ENCODE results near the gene E2F7. TPM values are rescaled to one million over a fixed set of nuclear protein-coding genes. Genes with fewer than 3 reads are reported as not detected.

The E2F7 gene
- total RNA-seq (2021; fragmentation: NEBNext Ultra II Directional; extraction: Animal tissue kit (Norgen Biotek cat#: 25700)) (18.5 and 25.2 TPM in 2 replicates), polyA plus RNA-seq (2011; rRNA removed) (8.4 and 8.8 TPM in 2 replicates), polyA minus RNA-seq (2011; rRNA and poly(A)+ RNA removed) (12.1 and 16.9 TPM in 2 replicates)
- 9.3 TPM for polyA plus RNA-seq (2011; cell fraction: cytosol; rRNA removed)
- polyA plus RNA-seq (2011; cell fraction: nucleus; rRNA removed), result 17.6 TPM
- 7.4 to 11.7 TPM (median 10.2 TPM) in 4 replicates for polyA plus RNA-seq (2012, experiment 1 of 2)
- polyA plus RNA-seq (2012, experiment 2 of 2), result 4.1 TPM
- polyA plus RNA-seq (2013, experiment 1 of 2), result 9.7 TPM
- polyA plus RNA-seq (2013, experiment 2 of 2), result 10.1 TPM
- polyA minus RNA-seq (2011; cell fraction: cytosol; rRNA and poly(A)+ RNA removed), result 15.9 TPM
- 40.8 TPM for polyA minus RNA-seq (2011; cell fraction: nucleus; rRNA and poly(A)+ RNA removed)
- long read RNA-seq, experiment 1, partial matches to known transcripts, result 5 of 8 reads
- long read RNA-seq, experiment 1, other reads (novel, unspliced or antisense), result 3 of 8 reads
- long read RNA-seq, experiment 2, partial matches to known transcripts, result 7 of 7 reads
- long read RNA-seq, experiment 2, other reads (novel, unspliced or antisense), result 0 of 7 reads

- H2AFZ ChIP-seq (ENCODE audit: low read length), result peak within 1 kb of the TSS; percentile 15; the same call in 1 of the 2 replicates
- peak within 1 kb of the TSS; percentile 85 to 94 (median 92) for H3K9ac ChIP-seq (replicated peaks in 1 of 4; ENCODE audit: extremely low read depth in 1 of 4, low read depth in 3 of 4, low read length in 3 of 4)
- no peak within 1 kb of the TSS for H2BK20ac ChIP-seq (ENCODE audit: low read length)
- peak within 1 kb of the TSS; percentile 44 for H3K4ac ChIP-seq (replicated peaks; ENCODE audit: insufficient read length, low read depth, low read length)
- H3K27ac ChIP-seq (ENCODE audit: low read depth, low read length), result peak within 1 kb of the TSS; percentile 92
- DNase-seq (ENCODE audit: low read depth in 1 of 2, low spot score in 2 of 2) (peak; percentile 92 to 97), FAIRE-seq (no peak)
- peaks cover 10 to 23% (median 17%) of the 10 kb centered on the region in 4 experiments for H3K36me3 ChIP-seq (ENCODE audit: control insufficient read depth in 2 of 4, insufficient read depth in 4 of 4, low read length in 3 of 4)
- H3K27me3 ChIP-seq (replicated peaks in 1 of 4; ENCODE audit: control insufficient read depth in 3 of 4, extremely low read depth in 1 of 4, insufficient read depth in 3 of 4, low read length in 3 of 4), result no peaks in the 10 kb centered on the region
- H3K4me1 ChIP-seq (replicated peaks in 1 of 4; ENCODE audit: control insufficient read depth in 3 of 4, insufficient read depth in 4 of 4, low read length in 3 of 4), result peaks cover 0 to 7% (median 0%) of the 10 kb centered on the region in 4 experiments; a peak in 2 of 7 replicates
- H3K4me2 ChIP-seq (ENCODE audit: insufficient read depth in 1 of 2, low read depth in 2 of 2, low read length in 2 of 2), result peak within 1 kb of the TSS; percentile 82 to 83
- CTCF ChIA-PET (ENCODE audit: partially characterized antibody), result interaction anchor here (0.5 to 2.3 kb wide), 3 partner anchors 16 to 137 kb away, joined by 3 to 10 read pairs (median 4); no protein-coding TSS in a partner anchor
- peaks cover 0 to 2% of the 10 kb centered on the region in 2 experiments for H4K20me1 ChIP-seq (replicated peaks in 1 of 2; ENCODE audit: control insufficient read depth in 1 of 2, insufficient read depth in 2 of 2, low read length in 2 of 2)
- WGBS, 2 experiments (ENCODE audit: extremely low coverage in 1 of 2, insufficient coverage in 1 of 2, insufficient read length in 1 of 2, insufficient replicate concordance in 2 of 2, low coverage in 1 of 2, low lambda C conversion rate in 2 of 2, missing lambda C conversion rate in 1 of 2), result 2% methylated on average over 28 of the region's 87 CpGs; no CpG with 5 or more reads in 1 of the 2 experiments
- H4K5ac ChIP-seq (ENCODE audit: insufficient read length, low read depth, low read length), result peak within 1 kb of the TSS; percentile 94
- peaks cover 0 to 32% of the 10 kb centered on the region in 2 experiments; a peak in 2 of 4 replicates for H3K79me2 ChIP-seq (ENCODE audit: control insufficient read depth in 1 of 2, insufficient read depth in 2 of 2, low read length in 2 of 2)
- POLR2A ChIA-PET (ENCODE audit: partially characterized antibody), result interaction anchor here (0.6 to 0.7 kb wide), 3 partner anchors 10 to 847 kb away, joined by 3 read pairs; no protein-coding TSS in a partner anchor
- H3K56ac ChIP-seq (replicated peaks; ENCODE audit: insufficient read length, low read depth, low read length), result peak within 1 kb of the TSS; percentile 94
- H3K18ac ChIP-seq (ENCODE audit: extremely low read depth, low read length), result peak within 1 kb of the TSS; percentile 99
- no peak within 1 kb of the TSS; the same call in 1 of the 2 replicates for H2BK15ac ChIP-seq (ENCODE audit: low read length)
- H3K14ac ChIP-seq (ENCODE audit: insufficient read length), result peak within 1 kb of the TSS; percentile 90
- no peak within 1 kb of the TSS for H2AK5ac ChIP-seq (ENCODE audit: low read depth, low read length)
- peak within 1 kb of the TSS; percentile 82 to 97 (median 88) for H3K4me3 ChIP-seq (ENCODE audit: extremely low read depth in 1 of 4, insufficient read depth in 2 of 4, low read depth in 3 of 4, low read length in 4 of 4)
- H2BK12ac ChIP-seq (ENCODE audit: low read depth, low read length), result 0 out of 2 replicates have a peak within 1 kb of the TSS, but pooled peaks have one; percentile 40
- peak within 1 kb of the TSS; percentile 47 for H2BK120ac ChIP-seq (replicated peaks; ENCODE audit: low read depth, low read length)
- no peak within 1 kb of the TSS for H3K23ac ChIP-seq (ENCODE audit: insufficient read length)
- peak within 1 kb of the TSS; percentile 95 for H2BK5ac ChIP-seq (ENCODE audit: low read depth, low read length)
- H3K79me1 ChIP-seq (ENCODE audit: low read depth, low read length), result no peaks in the 10 kb centered on the region; the same call in 1 of the 2 replicates
- peaks cover 6% of the 10 kb centered on the region; the same call in 1 of the 2 replicates for H3K23me2 ChIP-seq (ENCODE audit: low read depth, low read length)
- H4K91ac ChIP-seq (replicated peaks; ENCODE audit: insufficient read length, low read length), result peak within 1 kb of the TSS; percentile 97
- H4K8ac ChIP-seq (ENCODE audit: extremely low read depth, insufficient read depth, low read length), result peak within 1 kb of the TSS; percentile 98
- H3K9me3 ChIP-seq (ENCODE audit: insufficient read depth in 2 of 2, low read depth in 1 of 2, low read length in 1 of 2), result no peaks in the 10 kb centered on the region
- TF ChIP-seq KDM1A (IDR thresholded peaks at IDR 0.05; ENCODE audit: borderline replicate concordance, low read length), result 0 out of 2 replicates have a peak, but pooled peaks have one; percentile 41
- peak; percentile 76 for TF ChIP-seq ASH2L (IDR thresholded peaks at IDR 0.05; ENCODE audit: low read length)
- TF ChIP-seq BRCA1 (IDR thresholded peaks at IDR 0.05; ENCODE audit: low read depth, low read length), result no peak
- TF ChIP-seq CBX8 (IDR thresholded peaks at IDR 0.05; ENCODE audit: borderline replicate concordance, low read depth, low read length), result no peak
- peak; percentile 87; the same call in 1 of the 2 replicates for TF ChIP-seq POLR2AphosphoS5 (IDR thresholded peaks at IDR 0.05; ENCODE audit: low read depth, low read length)
- TF ChIP-seq NANOG (IDR thresholded peaks at IDR 0.05; ENCODE audit: insufficient read depth, low read depth, low read length, poor library complexity, severe bottlenecking), result no peak
- peak; percentile 51 for TF ChIP-seq CHD2 (IDR thresholded peaks at IDR 0.05; ENCODE audit: low read length)
These were observed at the start of gene E2F7 for GRCh38 chr12:77065361-77066204. Gene E2F7 (minus strand): TSS chr12:77065569. CDS start chr12:77064635, 934 bp downstream.

Measured in H1 (cell line).